HepG2 (cell line): ENCODE measurements around the gene CFL1. TPM values are rescaled to one million over a fixed set of nuclear protein-coding genes. Genes with fewer than 3 reads are reported as not detected.

ENCODE experiments used
- GABPB1 ChIP-seq: IDR thresholded peaks from 2 replicates; pipeline ENCODE4 v1.6.1; 2016; ENCODE audit warnings: mild to moderate bottlenecking, missing genetic modification reagents, moderate library complexity, missing compliant biosample characterization
- HMGA1 ChIP-seq: sonication (generic); formaldehyde crosslinking; conservative IDR thresholded peaks from 2 replicates; pipeline ENCODE4 v1.4.0; 2020; ENCODE audit warnings: missing genetic modification reagents
- MTF1 ChIP-seq: sonication (generic); formaldehyde crosslinking; IDR thresholded peaks from 2 replicates; pipeline ENCODE4 v1.5.0; 2020; ENCODE audit warnings: missing genetic modification reagents
- NFIB ChIP-seq: sonication (generic); formaldehyde crosslinking; IDR thresholded peaks from 2 replicates; pipeline ENCODE4 v1.9.0; 2021; ENCODE audit warnings: missing genetic modification reagents, mild to moderate bottlenecking, borderline replicate concordance
- RAD51 ChIP-seq: fragments of 450-650 bp; IDR thresholded peaks from 2 replicates; pipeline ENCODE4 v1.6.1; 2016; ENCODE audit warnings: borderline replicate concordance
- SIX1 ChIP-seq: sonication (generic); formaldehyde crosslinking; IDR thresholded peaks from 2 replicates; pipeline ENCODE4 v1.4.0; 2020; ENCODE audit warnings: missing genetic modification reagents, borderline replicate concordance
- SMYD3 ChIP-seq: sonication (generic); formaldehyde crosslinking; IDR thresholded peaks from 2 replicates; pipeline ENCODE4 v1.8.1; 2023; ENCODE audit warnings: mild to moderate bottlenecking, missing genetic modification reagents
- TFE3 ChIP-seq: IDR thresholded peaks from 2 replicates; pipeline ENCODE4 v1.6.1; 2016
- ZNF282 ChIP-seq: fragments of 450-650 bp; IDR thresholded peaks from 2 replicates; pipeline ENCODE4 v1.6.1; 2018; ENCODE audit not compliant: partially characterized antibody
- ZNF550 ChIP-seq: sonication (generic); formaldehyde crosslinking; IDR thresholded peaks from 2 replicates; pipeline ENCODE4 v1.4.0; 2020; ENCODE audit warnings: mild to moderate bottlenecking, missing genetic modification reagents, borderline replicate concordance
- ZNF670 ChIP-seq: sonication (generic); formaldehyde crosslinking; IDR thresholded peaks from 2 replicates; pipeline ENCODE4 v1.8.0; 2022; ENCODE audit warnings: mild to moderate bottlenecking, missing genetic modification reagents, borderline replicate concordance
- polyA plus RNA-seq, 8 experiments: library from polyadenylated mRNA; depleted of rRNA in 3 of 8; stranded (reverse) in 7 of 8; unstranded in 1 of 8; fragments of >200 nt; fragmentation: Illumina TruSeq in 4 of 8; extraction: Trizol in 4 of 8; gene quantifications; 2 replicates each; pipeline versions ENCODE4 v1.2.1 to v1.2.3, GENCODE V29; 2011 to 2016; ENCODE audit warnings: low read depth in 4 of 8, missing spikeins in 1 of 8, mixed read lengths in 1 of 8; ENCODE audit not compliant: insufficient read depth in 1 of 8
- total RNA-seq, 5 experiments: library from RNA; depleted of rRNA; stranded (reverse); fragments of >200 nt; fragmentation: Illumina TruSeq; extraction: Trizol; gene quantifications; 2 replicates each; pipeline ENCODE4 v1.2.3, GENCODE V29; 2016; ENCODE audit warnings: low read depth in 1 of 5
- TF ChIP-seq, protein P1 (sequence below): sonication (generic); formaldehyde crosslinking; IDR thresholded peaks from 2 replicates; pipeline ENCODE4 v1.8.0; 2022; ENCODE audit warnings: missing genetic modification reagents, mild to moderate bottlenecking, borderline replicate concordance

The CFL1 gene
- total and polyA plus RNA-seq, 2 of the 13 experiments (the other 11 are each of a cell fraction or from before 2014, with no cell fraction given) = 379 to 383 TPM

GRCh38 chr11:65859095-65859811 is 1.3 kb upstream of the CFL1 start (continued):
- TF ChIP-seq TFE3 = no peak
- no peak for TF ChIP-seq ZNF282
- no peak for TF ChIP-seq NFIB (CRISPR knock-in tag)
- TF ChIP-seq ZNF550 (CRISPR knock-in tag) = no peak
- TF ChIP-seq, protein P1, sequence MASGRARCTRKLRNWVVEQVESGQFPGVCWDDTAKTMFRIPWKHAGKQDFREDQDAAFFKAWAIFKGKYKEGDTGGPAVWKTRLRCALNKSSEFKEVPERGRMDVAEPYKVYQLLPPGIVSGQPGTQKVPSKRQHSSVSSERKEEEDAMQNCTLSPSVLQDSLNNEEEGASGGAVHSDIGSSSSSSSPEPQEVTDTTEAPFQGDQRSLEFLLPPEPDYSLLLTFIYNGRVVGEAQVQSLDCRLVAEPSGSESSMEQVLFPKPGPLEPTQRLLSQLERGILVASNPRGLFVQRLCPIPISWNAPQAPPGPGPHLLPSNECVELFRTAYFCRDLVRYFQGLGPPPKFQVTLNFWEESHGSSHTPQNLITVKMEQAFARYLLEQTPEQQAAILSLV (CRISPR knock-in tag) = no peak
- no peak for TF ChIP-seq SIX1 (CRISPR knock-in tag)
- no peak for TF ChIP-seq RAD51
- TF ChIP-seq ZNF670 (CRISPR knock-in tag) = no peak
- peak; percentile 87 for TF ChIP-seq GABPB1
- no peak for TF ChIP-seq HMGA1
- no peak for TF ChIP-seq MTF1
- TF ChIP-seq SMYD3 = no peak
